CD4-positive, alpha-beta T cell treated with Interferon alpha-2 for 1 hour (primary cell): ENCODE results near the gene CCNYL1.
"Not testable (repeated sequence)": the region's sequence is repeated elsewhere in the genome, so short reads cannot be mapped to it uniquely, and the experiment has no call there.

Experiments used
- DNase-seq, 2 donors: peaks; one replicate each; pipeline ENCODE4 v3.0.0-alpha.2; 2020 to 2022

CCNYL1 gene

GRCh38 chr2:207735513-207735859 lies 24.0 kb downstream of the CCNYL1 start:
- DNase-seq: not testable (repeated sequence)

GRCh38 chr2:207743514-207743913 lies 32.1 kb downstream of the CCNYL1 start:
- no peak for DNase-seq

GRCh38 chr2:207744050-207744449 lies 32.6 kb downstream of the CCNYL1 start:
- DNase-seq: no peak

GRCh38 chr2:207744451-207744850 lies 33.0 kb downstream of the CCNYL1 start:
- no peak for DNase-seq

GRCh38 chr2:207746131-207746530 lies 34.7 kb downstream of the CCNYL1 start:
- DNase-seq: peak; percentile 53 to 61

DNA sequence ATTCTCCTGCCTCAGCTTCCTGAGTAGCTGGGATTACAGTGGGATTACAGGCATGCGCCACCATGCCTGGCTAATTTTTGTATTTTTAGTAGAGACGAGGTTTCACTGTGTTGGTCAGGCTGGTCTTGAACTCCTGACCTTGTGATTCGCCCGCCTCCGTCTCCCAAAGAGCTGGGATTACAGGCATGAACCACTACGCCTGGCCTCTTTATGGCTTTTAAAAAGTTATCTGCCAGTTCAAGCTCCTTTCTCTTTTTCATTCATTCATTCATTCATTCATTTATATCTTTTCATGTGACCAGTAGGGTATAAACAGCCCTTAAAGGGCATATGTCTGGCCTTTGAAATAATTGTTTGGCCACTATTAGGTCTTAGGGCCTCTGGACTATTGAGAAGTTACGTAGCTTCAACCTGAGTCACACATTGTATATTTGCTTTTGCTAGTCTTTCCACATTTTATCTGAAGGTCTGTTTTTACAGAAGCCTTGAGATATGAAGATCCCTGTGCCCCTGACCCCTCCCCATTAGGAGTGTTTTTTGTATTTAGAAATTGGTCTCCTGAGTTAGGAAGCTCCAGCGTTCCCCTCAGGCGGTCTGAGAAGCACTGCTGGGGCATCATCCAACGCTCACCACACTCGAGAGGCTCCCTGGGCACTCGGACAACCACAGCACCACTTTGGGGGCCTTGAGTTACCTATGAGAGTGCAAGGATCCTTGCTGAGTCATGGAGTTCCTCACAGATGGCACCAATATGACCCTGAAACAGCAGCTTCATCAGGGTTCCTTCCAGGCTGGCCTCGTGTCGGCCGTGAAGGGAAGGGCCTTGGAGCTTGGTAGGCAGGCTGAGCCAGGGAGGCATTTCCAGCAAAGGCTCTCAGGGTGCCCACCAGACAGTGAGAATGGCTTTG lies 36.5 kb downstream of the CCNYL1 start:
- DNase-seq: no peak

DNA sequence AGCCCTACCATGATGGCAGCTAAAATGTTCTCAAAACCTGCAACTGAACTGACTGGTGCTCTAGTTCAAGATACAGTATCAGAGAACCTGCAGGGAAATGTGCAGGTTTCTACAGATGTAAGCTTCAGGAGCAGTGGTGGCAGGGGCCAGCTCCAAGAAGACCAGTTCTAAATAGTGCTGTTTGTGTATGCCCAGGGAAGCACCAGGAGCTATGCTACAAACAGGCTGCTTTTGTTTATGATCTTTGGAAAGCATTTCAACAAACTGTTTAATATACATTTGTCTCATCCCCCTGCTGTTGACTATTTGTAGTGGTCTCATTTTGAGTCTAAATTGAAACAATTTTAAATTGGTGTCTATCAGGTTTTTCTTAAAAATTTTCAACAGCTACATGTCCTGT lies 37.6 kb downstream of the CCNYL1 start:
- no peak for DNase-seq

- DNase-seq: no peak
Measured at GRCh38 chr2:207749873-207750272, 38.4 kb downstream of the CCNYL1 start.

DNA sequence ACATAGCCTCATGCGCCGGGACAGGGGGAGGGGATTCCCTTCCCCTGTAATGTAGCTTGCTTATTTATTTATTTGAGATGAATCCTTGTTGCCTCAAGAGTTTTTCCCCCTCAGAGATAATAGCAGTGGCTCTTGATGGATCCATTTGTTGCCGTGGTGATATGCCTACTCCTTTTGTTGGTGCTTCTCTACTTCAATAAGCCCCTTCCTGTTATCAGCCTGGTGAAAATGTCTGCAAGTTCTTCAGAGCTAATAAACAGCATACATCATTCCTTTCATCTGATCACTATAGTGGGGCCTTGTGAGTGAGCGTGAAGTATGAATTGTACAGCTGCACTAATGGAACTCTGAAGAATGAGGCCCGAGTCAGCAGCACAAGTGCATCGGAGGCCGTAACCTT lies 38.9 kb downstream of the CCNYL1 start:
- no peak for DNase-seq

- DNase-seq: no peak
Measured at GRCh38 chr2:207750876-207751275, 39.4 kb downstream of the CCNYL1 start.

- not testable (repeated sequence) for DNase-seq
Measured at GRCh38 chr2:207753688-207754087, 42.2 kb downstream of the CCNYL1 start.

DNA sequence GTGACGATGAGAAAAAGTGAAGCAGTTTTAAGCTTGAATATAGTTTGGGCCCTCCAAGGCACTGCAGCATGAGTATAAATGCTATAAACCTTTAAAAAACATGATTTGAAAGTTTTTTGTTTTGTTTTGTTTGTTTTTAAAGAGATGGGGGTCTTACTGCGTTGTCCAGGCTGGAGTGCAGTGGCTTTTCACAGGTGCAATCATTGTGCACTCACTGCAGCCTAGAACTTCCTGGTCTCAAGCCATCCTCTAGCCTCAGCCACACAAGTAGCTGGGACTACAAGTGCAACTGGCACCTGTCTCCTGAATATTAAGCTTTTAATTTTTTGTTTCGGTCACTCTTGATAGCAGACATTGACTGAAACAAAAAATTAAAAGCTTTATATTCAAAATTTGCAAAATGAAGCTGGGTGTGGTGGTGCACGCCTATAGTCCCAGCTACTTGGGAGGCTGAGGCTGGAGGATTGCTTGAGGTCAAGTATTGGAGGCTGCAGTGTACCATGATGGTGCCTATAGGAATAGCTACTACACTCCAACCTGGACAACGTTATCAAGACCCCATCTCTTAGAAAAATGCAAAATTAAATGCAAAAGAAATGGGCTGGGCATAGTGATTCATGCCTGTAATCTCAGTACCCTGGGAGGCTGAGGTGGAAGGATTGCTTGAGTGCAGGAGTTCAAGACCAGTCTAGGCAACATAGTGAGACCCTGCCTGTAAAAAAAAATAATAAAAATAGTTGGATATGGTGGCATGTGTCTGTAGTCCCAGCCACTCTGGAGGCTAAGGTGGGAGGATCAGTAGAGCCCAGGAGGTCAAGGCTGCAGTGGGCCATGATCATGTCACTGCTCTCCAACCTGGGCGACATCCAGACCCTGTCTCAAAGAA lies 43.3 kb downstream of the CCNYL1 start:
- no peak for DNase-seq

DNA sequence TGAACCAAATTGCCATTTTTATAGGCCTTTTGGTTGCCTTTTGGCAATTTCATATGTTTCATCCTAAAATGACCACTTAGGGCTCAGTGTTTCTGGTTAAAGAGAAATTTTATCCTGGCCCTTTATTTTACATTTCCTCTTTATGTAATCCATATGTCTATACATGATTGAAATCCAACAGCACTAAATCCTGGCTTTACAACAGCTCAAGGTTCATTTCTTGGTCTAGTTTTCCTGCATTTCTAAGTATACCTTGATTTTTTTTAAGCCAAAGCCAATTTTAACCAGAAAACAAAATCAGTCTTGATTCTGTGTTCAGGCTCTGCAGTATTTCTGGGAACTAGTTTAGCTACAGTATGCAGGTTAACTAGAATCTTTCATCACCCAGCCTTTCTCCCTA lies 46.6 kb downstream of the CCNYL1 start:
- DNase-seq: no peak

DNA sequence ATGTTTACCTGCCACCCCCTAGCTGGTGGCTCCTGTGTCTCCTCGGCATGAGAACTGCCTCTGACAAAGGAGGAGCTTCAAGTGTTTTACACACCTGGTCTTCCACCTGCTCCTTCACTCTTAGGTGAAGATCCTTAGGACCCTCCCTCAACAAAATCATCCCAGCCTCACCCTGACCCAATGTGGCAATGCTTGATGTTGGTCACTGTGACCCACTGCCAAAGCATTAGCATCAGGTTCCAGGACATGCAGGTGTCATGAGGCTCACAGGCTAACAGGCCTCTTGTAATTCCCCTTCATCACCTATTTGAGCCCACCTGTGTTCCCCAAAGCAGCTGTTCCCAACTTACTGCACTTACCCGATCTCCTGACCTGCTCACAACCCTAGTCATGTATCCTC lies 48.5 kb downstream of the CCNYL1 start:
- DNase-seq: no peak

GRCh38 chr2:207760453-207760852 lies 49.0 kb downstream of the CCNYL1 start:
- no peak for DNase-seq

GRCh38 chr2:207761426-207761825 lies 50.0 kb downstream of the CCNYL1 start:
- not testable (repeated sequence) for DNase-seq

GRCh38 chr2:207762146-207762545 lies 50.7 kb downstream of the CCNYL1 start:
- no peak for DNase-seq

- DNase-seq: no peak
Measured at GRCh38 chr2:207763303-207763917, 52.0 kb downstream of the CCNYL1 start.

DNA sequence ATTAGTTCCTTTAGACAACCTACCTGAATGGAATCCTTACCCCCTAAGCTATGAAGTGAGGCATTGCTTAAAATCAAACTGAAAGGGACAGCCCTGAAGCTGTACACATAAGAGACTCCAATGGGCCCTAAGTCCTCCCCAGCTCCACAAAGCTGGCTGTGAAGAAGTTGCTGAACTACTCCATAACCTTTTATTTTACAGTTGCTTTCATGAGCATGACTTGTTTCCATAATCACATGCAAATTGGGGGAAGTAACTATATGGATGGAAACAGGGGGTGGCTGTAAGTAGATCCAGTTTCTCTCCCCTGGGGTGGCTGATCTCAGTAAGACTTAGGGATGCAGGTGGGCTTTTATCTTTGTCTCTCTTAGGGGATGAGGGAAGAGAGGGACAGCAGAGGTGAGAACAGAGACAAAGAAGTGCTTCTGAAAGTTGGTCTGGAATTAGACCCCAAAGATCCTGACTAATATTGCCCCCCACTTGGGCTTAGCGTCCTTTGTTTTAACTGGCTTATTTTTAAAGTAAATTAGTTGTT lies 52.7 kb downstream of the CCNYL1 start:
- no peak for DNase-seq

DNA sequence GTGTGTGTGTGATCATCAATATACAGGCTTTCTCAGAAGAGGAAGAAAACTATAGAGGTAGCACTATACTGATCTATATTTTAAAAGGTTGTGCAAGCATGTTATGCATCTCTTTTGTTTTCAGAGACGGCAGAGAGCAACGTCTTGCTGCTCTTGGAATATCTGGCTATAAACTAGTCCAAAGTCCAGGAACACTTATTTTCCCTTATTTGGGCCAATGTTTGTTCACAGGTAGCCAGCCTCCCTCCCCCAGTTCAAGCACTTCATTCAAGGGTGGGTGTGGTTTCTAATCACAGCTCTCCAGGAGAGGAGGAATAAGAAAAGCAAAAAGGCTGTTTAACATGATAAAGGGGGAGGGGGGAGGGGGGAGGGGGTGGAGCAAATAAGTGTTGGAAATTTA lies 54.1 kb downstream of the CCNYL1 start:
- DNase-seq: no peak

GRCh38 chr2:207766041-207766551 lies 54.7 kb downstream of the CCNYL1 start:
- no peak for DNase-seq

- no peak for DNase-seq
Measured at GRCh38 chr2:207766697-207767460, 55.4 kb downstream of the CCNYL1 start.
